ENCODE measurements around the gene DNAJB1. TPM values are rescaled to one million over a fixed set of nuclear protein-coding genes. Genes with fewer than 3 reads are reported as not detected.

DNAJB1 gene
- total RNA-seq, 4 donors from 2014 or later, result 96.2 to 107 (median 99.6) TPM

- no peak overlapping the region for H3K4me3 ChIP-seq (ENCODE audit: low read depth, poor library complexity, severe bottlenecking)
- no peak for DNase-seq (ENCODE audit: low spot score in 2 of 2)
- TF ChIP-seq CTCF (IDR thresholded peaks at IDR 0.05) (no peak), POLR2A (IDR thresholded peaks at IDR 0.05) (no peak)
- WGBS, 2 donors, result 69 to 86% methylated on average over 6 of the region's 6 CpGs
- intact Hi-C loops (cut with DNase I; ENCODE audit: low total_unique reads), result loop anchor here (10.0 kb wide), 1 partner anchor 124 kb away; no protein-coding TSS in a partner anchor
Observed at GRCh38 chr19:14560776-14561108, 42.5 kb upstream of the DNAJB1 start.

- 48 to 55% methylated on average over 27 of the region's 28 CpGs for WGBS, 2 donors
- intact Hi-C loops (cut with DNase I; ENCODE audit: low total_unique reads), result loop anchor here (10.0 kb wide), 1 partner anchor 125 kb away; no protein-coding TSS in a partner anchor
- no peak for DNase-seq (ENCODE audit: low spot score in 2 of 2)
- TF ChIP-seq CTCF (IDR thresholded peaks at IDR 0.05), result no peak
- TF ChIP-seq POLR2A (IDR thresholded peaks at IDR 0.05), result no peak
- H3K4me3 ChIP-seq (ENCODE audit: low read depth, poor library complexity, severe bottlenecking), result no peak overlapping the region
Observed at GRCh38 chr19:14559916-14560775, 41.9 kb upstream of the DNAJB1 start.

GRCh38 chr19:14558370-14559066 is 40.3 kb upstream of the DNAJB1 start:
- TF ChIP-seq POLR2A (IDR thresholded peaks at IDR 0.05), result no peak
- no peak for TF ChIP-seq CTCF (IDR thresholded peaks at IDR 0.05)
- intact Hi-C loops (cut with DNase I; ENCODE audit: low total_unique reads), result no loop called here
- no peak overlapping the region for H3K4me3 ChIP-seq (ENCODE audit: low read depth, poor library complexity, severe bottlenecking)
- WGBS, 2 donors, result 43 to 60% methylated on average over 22 to 23 of the region's 23 CpGs
- no peak for DNase-seq (ENCODE audit: low spot score in 2 of 2)

- no peak overlapping the region for H3K4me3 ChIP-seq (ENCODE audit: low read depth, poor library complexity, severe bottlenecking)
- 10 to 13% methylated on average over 13 to 16 of the region's 18 CpGs for WGBS, 2 donors
- DNase-seq (ENCODE audit: low spot score in 2 of 2), result peak in 1 of 2 donors; percentile 93
- intact Hi-C loops (cut with DNase I; ENCODE audit: low total_unique reads), result no loop called here
- TF ChIP-seq POLR2A (IDR thresholded peaks at IDR 0.05), result no peak
- peak in 2 of 3 donors; percentile 8 to 69 for TF ChIP-seq CTCF (IDR thresholded peaks at IDR 0.05)
Observed at GRCh38 chr19:14556662-14557188, 38.5 kb upstream of the DNAJB1 start.

- H3K4me3 ChIP-seq (ENCODE audit: low read depth, poor library complexity, severe bottlenecking), result no peak overlapping the region
- no peak for DNase-seq (ENCODE audit: low spot score in 2 of 2)
- WGBS, 2 donors, result 54 to 61% methylated on average over 12 of the region's 12 CpGs
- intact Hi-C loops (cut with DNase I; ENCODE audit: low total_unique reads), result no loop called here
- no peak for TF ChIP-seq POLR2A (IDR thresholded peaks at IDR 0.05)
Observed at GRCh38 chr19:14555918-14556661, 37.9 kb upstream of the DNAJB1 start.
